Measurements from ENCODE around the gene IRAK2.

DNA sequence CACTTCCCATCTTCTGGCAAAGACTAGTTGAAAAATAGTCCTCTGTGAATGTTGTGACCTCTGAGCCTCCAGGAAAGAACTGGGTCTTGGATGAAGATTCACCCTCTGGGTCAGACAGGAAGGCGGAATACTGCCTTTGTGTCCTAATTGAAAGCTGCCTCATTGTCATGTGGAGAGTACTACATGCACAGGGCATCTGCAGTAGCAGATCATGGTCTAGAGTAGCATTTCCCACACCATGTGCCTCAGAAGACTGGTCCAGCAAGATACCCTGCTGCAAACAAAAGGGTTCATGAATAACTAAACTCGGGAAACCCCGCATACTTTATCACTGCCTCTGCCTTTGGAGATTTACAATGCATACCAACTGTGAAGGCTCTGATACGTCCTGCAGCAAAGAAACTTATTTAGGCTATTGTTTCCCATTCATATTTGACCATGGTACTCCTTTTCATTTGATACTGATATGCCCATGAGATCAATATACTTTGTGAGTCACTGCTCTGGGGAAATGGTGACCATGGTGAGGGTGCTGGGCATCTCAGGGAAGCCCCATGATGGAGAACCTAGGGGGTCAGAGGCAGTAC, 22.7 kb downstream of the IRAK2 start:
- no peak for TF ChIP-seq POLR2A (IDR thresholded peaks at IDR 0.05)
- TF ChIP-seq, protein P1, sequence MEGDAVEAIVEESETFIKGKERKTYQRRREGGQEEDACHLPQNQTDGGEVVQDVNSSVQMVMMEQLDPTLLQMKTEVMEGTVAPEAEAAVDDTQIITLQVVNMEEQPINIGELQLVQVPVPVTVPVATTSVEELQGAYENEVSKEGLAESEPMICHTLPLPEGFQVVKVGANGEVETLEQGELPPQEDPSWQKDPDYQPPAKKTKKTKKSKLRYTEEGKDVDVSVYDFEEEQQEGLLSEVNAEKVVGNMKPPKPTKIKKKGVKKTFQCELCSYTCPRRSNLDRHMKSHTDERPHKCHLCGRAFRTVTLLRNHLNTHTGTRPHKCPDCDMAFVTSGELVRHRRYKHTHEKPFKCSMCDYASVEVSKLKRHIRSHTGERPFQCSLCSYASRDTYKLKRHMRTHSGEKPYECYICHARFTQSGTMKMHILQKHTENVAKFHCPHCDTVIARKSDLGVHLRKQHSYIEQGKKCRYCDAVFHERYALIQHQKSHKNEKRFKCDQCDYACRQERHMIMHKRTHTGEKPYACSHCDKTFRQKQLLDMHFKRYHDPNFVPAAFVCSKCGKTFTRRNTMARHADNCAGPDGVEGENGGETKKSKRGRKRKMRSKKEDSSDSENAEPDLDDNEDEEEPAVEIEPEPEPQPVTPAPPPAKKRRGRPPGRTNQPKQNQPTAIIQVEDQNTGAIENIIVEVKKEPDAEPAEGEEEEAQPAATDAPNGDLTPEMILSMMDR (IDR thresholded peaks at IDR 0.05): no peak

All from lower leg skin (tissue), 3 donors.